Stimulated activated naive B cell treated with anti-CD40 and anti-IgM and Interleukin-4, amounts not matched to agents 10 μg/mL and 1 μg/mL and 100 μg/mL, for 72 hours (primary cell): Measurements from ENCODE around the gene GET4.
A peak's percentile ranks its signal among the peaks of the same experiment; 100 is the strongest.
"Not testable (repeated sequence)": the region's sequence is repeated elsewhere in the genome, so short reads cannot be mapped to it uniquely, and the experiment has no call there.

Source experiments
- ATAC-seq, 2 donors: fragments of 150-1000 bp; cut with Tn5 transposase; replicated peaks; 2 replicates each; pipeline ENCODE4 v1.10.0; 2021; ENCODE audit warnings: moderate library complexity in 1 of 2
- DNase-seq: peaks from one replicate; pipeline ENCODE4 v3.0.0; 2021
- H3K27ac Mint-ChIP-seq: one replicate; pipeline ENCODE4 v1.8.0; 2022; ENCODE audit warnings: mild to moderate bottlenecking, mixed read lengths
- H3K27me3 Mint-ChIP-seq, 2 donors: one replicate each; pipeline ENCODE4 v1.8.0; 2022; ENCODE audit warnings: mixed read lengths in 2 of 2
- H3K36me3 Mint-ChIP-seq, 2 donors: one replicate each; pipeline ENCODE4 v1.8.0; 2022; ENCODE audit warnings: mixed read lengths in 2 of 2, mild to moderate bottlenecking in 1 of 2
- H3K4me1 Mint-ChIP-seq, 2 donors: one replicate each; pipeline ENCODE4 v1.8.0; 2022; ENCODE audit warnings: mixed read lengths in 2 of 2, mild to moderate bottlenecking in 1 of 2
- H3K4me3 Mint-ChIP-seq, 2 donors: one replicate each; pipeline ENCODE4 v1.8.0; 2022; ENCODE audit warnings: mild to moderate bottlenecking in 2 of 2, mixed read lengths in 2 of 2, moderate library complexity in 1 of 2
- H3K9me3 Mint-ChIP-seq, 2 donors: one replicate each; pipeline ENCODE4 v1.8.0; 2022; ENCODE audit warnings: mixed read lengths in 2 of 2, mild to moderate bottlenecking in 1 of 2

GET4 gene

GRCh38 chr7:837001-837400, 39.4 kb upstream of the GET4 start:
- H3K9me3 Mint-ChIP-seq: no peaks in the 10 kb centered on the region
- peaks cover 36 to 58% of the 10 kb centered on the region in 2 donors for H3K36me3 Mint-ChIP-seq
- no peaks in the 10 kb centered on the region for H3K27me3 Mint-ChIP-seq
- no peak for ATAC-seq
- no peak overlapping the region for H3K27ac Mint-ChIP-seq
- DNase-seq: no peak
- peaks cover 24 to 25% of the 10 kb centered on the region in 2 donors for H3K4me1 Mint-ChIP-seq
- no peak overlapping the region for H3K4me3 Mint-ChIP-seq

- no peak for ATAC-seq
- DNase-seq: no peak
- no peak overlapping the region for H3K27ac Mint-ChIP-seq
- no peak overlapping the region for H3K4me3 Mint-ChIP-seq
- no peaks in the 10 kb centered on the region for H3K27me3 Mint-ChIP-seq
- H3K36me3 Mint-ChIP-seq: peaks cover 41 to 70% of the 10 kb centered on the region in 2 donors
- peaks cover 12 to 15% of the 10 kb centered on the region in 2 donors for H3K4me1 Mint-ChIP-seq
- no peaks in the 10 kb centered on the region for H3K9me3 Mint-ChIP-seq
These were observed 36.3 kb upstream of the GET4 start for GRCh38 chr7:840001-840600.

GRCh38 chr7:841943-842342, 34.4 kb upstream of the GET4 start:
- ATAC-seq (no peak), DNase-seq (no peak)
- Mint-ChIP-seq H3K9me3 (no peaks in the 10 kb centered on the region), H3K36me3 (peaks cover 43 to 65% of the 10 kb centered on the region in 2 donors), H3K27me3 (no peaks in the 10 kb centered on the region), H3K4me1 (peaks cover 3 to 5% of the 10 kb centered on the region in 2 donors), H3K4me3 (no peak overlapping the region), H3K27ac (no peak overlapping the region)

GRCh38 chr7:842431-843031, 33.8 kb upstream of the GET4 start:
- Mint-ChIP-seq H3K9me3 (no peaks in the 10 kb centered on the region), H3K36me3 (peaks cover 39 to 62% of the 10 kb centered on the region in 2 donors), H3K4me3 (no peak overlapping the region), H3K4me1 (peaks cover 3% of the 10 kb centered on the region in 2 donors), H3K27me3 (no peaks in the 10 kb centered on the region), H3K27ac (peak overlapping the region; percentile 65)
- no peak for DNase-seq
- no peak for ATAC-seq

- Mint-ChIP-seq H3K27me3 (no peaks in the 10 kb centered on the region), H3K36me3 (peaks cover 43 to 62% of the 10 kb centered on the region in 2 donors), H3K27ac (no peak overlapping the region), H3K9me3 (no peaks in the 10 kb centered on the region), H3K4me1 (peaks cover 0 to 3% of the 10 kb centered on the region in 2 donors), H3K4me3 (no peak overlapping the region)
- DNase-seq (no peak), ATAC-seq (no peak)
These were observed 33.1 kb upstream of the GET4 start for GRCh38 chr7:843230-843629.

- Mint-ChIP-seq H3K27me3 (no peaks in the 10 kb centered on the region), H3K36me3 (peaks cover 45 to 60% of the 10 kb centered on the region in 2 donors), H3K4me1 (peaks cover 0 to 3% of the 10 kb centered on the region in 2 donors), H3K4me3 (no peak overlapping the region), H3K27ac (no peak overlapping the region), H3K9me3 (no peaks in the 10 kb centered on the region)
- DNase-seq: no peak
- ATAC-seq: no peak
These were observed 32.3 kb upstream of the GET4 start for GRCh38 chr7:844043-844442.

GRCh38 chr7:844514-844913, 31.8 kb upstream of the GET4 start:
- H3K4me3 Mint-ChIP-seq: no peak overlapping the region
- no peaks in the 10 kb centered on the region for H3K27me3 Mint-ChIP-seq
- H3K4me1 Mint-ChIP-seq: peaks cover 0 to 3% of the 10 kb centered on the region in 2 donors
- no peaks in the 10 kb centered on the region for H3K9me3 Mint-ChIP-seq
- no peak for ATAC-seq
- peaks cover 47 to 63% of the 10 kb centered on the region in 2 donors for H3K36me3 Mint-ChIP-seq
- DNase-seq: no peak
- no peak overlapping the region for H3K27ac Mint-ChIP-seq

GRCh38 chr7:845091-845490, 31.3 kb upstream of the GET4 start:
- Mint-ChIP-seq H3K4me1 (peaks cover 0 to 3% of the 10 kb centered on the region in 2 donors), H3K9me3 (no peaks in the 10 kb centered on the region), H3K36me3 (peaks cover 46 to 63% of the 10 kb centered on the region in 2 donors), H3K27me3 (no peaks in the 10 kb centered on the region), H3K27ac (no peak overlapping the region), H3K4me3 (no peak overlapping the region)
- DNase-seq (no peak), ATAC-seq (no peak)

- no peaks in the 10 kb centered on the region for H3K9me3 Mint-ChIP-seq
- H3K4me3 Mint-ChIP-seq: no peak overlapping the region
- no peak overlapping the region for H3K27ac Mint-ChIP-seq
- no peak for DNase-seq
- peaks cover 0 to 3% of the 10 kb centered on the region in 2 donors for H3K4me1 Mint-ChIP-seq
- peaks cover 43 to 60% of the 10 kb centered on the region in 2 donors for H3K36me3 Mint-ChIP-seq
- ATAC-seq: no peak
- no peaks in the 10 kb centered on the region for H3K27me3 Mint-ChIP-seq
These were observed 30.6 kb upstream of the GET4 start for GRCh38 chr7:845731-846130.

- H3K9me3 Mint-ChIP-seq, ATAC-seq, H3K4me1 Mint-ChIP-seq, H3K27me3 Mint-ChIP-seq, DNase-seq, H3K27ac Mint-ChIP-seq, H3K4me3 Mint-ChIP-seq: not testable (repeated sequence)
- H3K36me3 Mint-ChIP-seq: peaks cover 39 to 53% of the 10 kb centered on the region in 2 donors
These were observed 29.2 kb upstream of the GET4 start for GRCh38 chr7:846958-847650.

GRCh38 chr7:847728-848127, 28.6 kb upstream of the GET4 start:
- H3K4me3 Mint-ChIP-seq, DNase-seq, H3K27me3 Mint-ChIP-seq, H3K4me1 Mint-ChIP-seq, ATAC-seq, H3K27ac Mint-ChIP-seq, H3K9me3 Mint-ChIP-seq: not testable (repeated sequence)
- peaks cover 37 to 51% of the 10 kb centered on the region in 2 donors for H3K36me3 Mint-ChIP-seq

- H3K27ac Mint-ChIP-seq: no peak overlapping the region
- H3K36me3 Mint-ChIP-seq: peaks cover 44 to 48% of the 10 kb centered on the region in 2 donors
- DNase-seq (no peak), ATAC-seq (no peak)
- H3K4me3 Mint-ChIP-seq: no peak overlapping the region
- H3K9me3 Mint-ChIP-seq: no peaks in the 10 kb centered on the region
- H3K4me1 Mint-ChIP-seq: peaks cover 0 to 2% of the 10 kb centered on the region in 2 donors
- H3K27me3 Mint-ChIP-seq: no peaks in the 10 kb centered on the region
These were observed 27.2 kb upstream of the GET4 start for GRCh38 chr7:849145-849544.

GRCh38 chr7:849781-850180, 26.6 kb upstream of the GET4 start:
- no peaks in the 10 kb centered on the region for H3K9me3 Mint-ChIP-seq
- peaks cover 0 to 2% of the 10 kb centered on the region in 2 donors for H3K4me1 Mint-ChIP-seq
- ATAC-seq: no peak

GRCh38 chr7:851204-851603, 25.1 kb upstream of the GET4 start:
- Mint-ChIP-seq H3K9me3 (no peaks in the 10 kb centered on the region), H3K27me3 (no peaks in the 10 kb centered on the region), H3K36me3 (peaks cover 33 to 46% of the 10 kb centered on the region in 2 donors), H3K4me1 (peaks cover 0 to 2% of the 10 kb centered on the region in 2 donors), H3K27ac (no peak overlapping the region), H3K4me3 (no peak overlapping the region)
- DNase-seq (no peak), ATAC-seq (no peak)

More at GRCh38 chr7:849781-850180, 26.6 kb upstream of the GET4 start:
- no peak for DNase-seq
- Mint-ChIP-seq H3K27ac (no peak overlapping the region), H3K27me3 (no peaks in the 10 kb centered on the region), H3K36me3 (peaks cover 44 to 48% of the 10 kb centered on the region in 2 donors), H3K4me3 (no peak overlapping the region)
